IPS-NIHi7 (cell line): Measurements from ENCODE around the gene SOX2.

Experiments used
- DNase-seq: peaks from one replicate; pipeline ENCODE4 v3.0.0; 2012; ENCODE audit warnings: mixed read lengths; ENCODE audit errors: extremely low spot score

SOX2 gene

GRCh38 chr3:181704421-181705085 is 7.2 kb upstream of the SOX2 start:
- no peak for DNase-seq

GRCh38 chr3:181705086-181705480 is 6.6 kb upstream of the SOX2 start:
- no peak for DNase-seq

GRCh38 chr3:181707980-181708379 is 3.7 kb upstream of the SOX2 start:
- DNase-seq, result no peak

GRCh38 chr3:181709537-181710279 is 2.0 kb upstream of the SOX2 start:
- no peak for DNase-seq

- peak; percentile 48 for DNase-seq
Observed at GRCh38 chr3:181710345-181711291, 1.1 kb upstream of the SOX2 start.

- DNase-seq, result no peak
Observed at GRCh38 chr3:181712226-181712552, 464 bp downstream of the SOX2 start.

GRCh38 chr3:181712553-181713279 is 991 bp downstream of the SOX2 start:
- no peak for DNase-seq

- DNase-seq, result no peak
Observed at GRCh38 chr3:181713280-181713647, 1.5 kb downstream of the SOX2 start.

GRCh38 chr3:181713676-181714612 is 2.2 kb downstream of the SOX2 start:
- no peak for DNase-seq

- peak; percentile 28 for DNase-seq
Observed at GRCh38 chr3:181715571-181716340, 4.0 kb downstream of the SOX2 start.

GRCh38 chr3:181716966-181717365 is 5.2 kb downstream of the SOX2 start:
- no peak for DNase-seq

GRCh38 chr3:181717549-181718171 is 5.9 kb downstream of the SOX2 start:
- DNase-seq, result no peak

- no peak for DNase-seq
Observed at GRCh38 chr3:181718369-181718768, 6.6 kb downstream of the SOX2 start.

- DNase-seq, result no peak
Observed at GRCh38 chr3:181718987-181719911, 7.5 kb downstream of the SOX2 start.

- no peak for DNase-seq
Observed at GRCh38 chr3:181719991-181720680, 8.4 kb downstream of the SOX2 start.

- DNase-seq, result no peak
Observed at GRCh38 chr3:181721046-181721875, 9.5 kb downstream of the SOX2 start.

GRCh38 chr3:181722156-181722555 is 10.4 kb downstream of the SOX2 start:
- no peak for DNase-seq
